D341Med (cell line): Measurements from ENCODE around the gene ROR2.
"Not testable (repeated sequence)": the region's sequence is repeated elsewhere in the genome, so short reads cannot be mapped to it uniquely, and the experiment has no call there.

Experiments used
- DNase-seq: peaks from one replicate; pipeline ENCODE4 v3.0.0; 2012; ENCODE audit warnings: low spot score

ROR2 gene

DNA sequence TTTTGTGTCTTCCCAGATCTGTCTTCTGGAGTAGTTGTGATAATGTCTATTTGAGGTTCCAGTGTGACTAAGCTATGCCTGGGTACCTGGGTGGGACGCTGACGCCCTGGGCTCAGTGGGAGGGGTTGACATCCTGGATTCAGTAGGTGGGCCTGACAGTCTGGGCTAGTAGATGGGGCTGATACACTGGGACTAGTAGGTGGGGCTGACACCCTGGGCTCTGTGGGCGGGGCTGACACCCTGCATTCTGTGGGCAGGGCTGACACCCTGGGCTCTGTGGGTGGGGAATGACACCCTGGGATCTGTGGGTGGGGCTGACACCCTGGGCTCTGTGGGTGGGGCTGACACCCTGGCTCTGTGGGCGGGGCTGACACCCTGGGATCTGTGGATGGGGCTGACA is 153.5 kb downstream of the ROR2 start:
- not testable (repeated sequence) for DNase-seq

DNA sequence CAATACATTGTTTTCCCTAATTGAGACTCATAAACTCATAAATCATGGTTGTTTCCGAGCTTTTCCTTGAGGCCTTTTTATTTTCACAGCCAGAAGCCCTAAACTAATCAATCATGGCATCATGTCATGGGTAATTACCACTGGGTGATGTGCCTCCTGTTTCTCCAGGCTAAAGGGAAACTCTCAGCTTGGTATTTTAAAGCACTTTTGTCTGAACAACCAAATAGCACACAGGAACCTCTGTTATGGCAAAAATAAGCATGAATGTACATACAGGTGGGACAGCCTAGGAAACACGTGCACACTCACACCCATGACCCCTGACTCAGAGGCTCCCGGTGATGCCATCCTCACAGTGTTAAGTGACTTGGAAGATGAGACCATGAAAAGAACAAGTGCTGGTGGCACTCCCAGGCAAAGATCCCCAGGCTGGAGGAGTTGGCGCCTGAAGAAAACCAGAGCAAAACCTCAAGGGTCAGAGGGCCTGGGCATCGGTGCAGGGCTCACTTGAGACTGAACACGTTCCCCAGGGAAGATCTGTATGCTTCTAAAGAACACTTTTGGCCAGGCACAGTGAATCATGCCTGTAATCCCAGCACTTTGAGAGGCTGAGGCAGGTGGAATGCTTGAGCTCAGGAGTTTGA is 154.3 kb downstream of the ROR2 start:
- DNase-seq = no peak

DNA sequence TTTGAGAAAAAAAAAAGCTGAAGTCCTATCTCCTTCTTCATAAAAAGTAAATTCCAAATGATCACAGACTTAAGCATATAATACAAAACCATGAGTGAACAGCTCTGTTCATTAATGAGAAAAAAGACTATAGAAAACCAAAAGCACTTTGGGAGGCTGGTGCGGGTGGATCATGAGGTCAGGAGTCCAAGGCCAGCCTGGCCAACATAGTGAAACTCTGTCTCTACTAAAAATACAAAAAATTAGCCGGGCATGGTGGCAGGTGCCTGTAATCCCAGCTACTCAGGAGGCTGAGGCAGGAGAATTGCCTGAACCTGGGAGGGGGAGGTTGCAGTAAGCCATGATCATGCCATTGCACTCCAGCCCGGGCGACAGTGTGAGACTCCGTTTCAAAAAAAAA is 156.7 kb downstream of the ROR2 start:
- DNase-seq = not testable (repeated sequence)

DNA sequence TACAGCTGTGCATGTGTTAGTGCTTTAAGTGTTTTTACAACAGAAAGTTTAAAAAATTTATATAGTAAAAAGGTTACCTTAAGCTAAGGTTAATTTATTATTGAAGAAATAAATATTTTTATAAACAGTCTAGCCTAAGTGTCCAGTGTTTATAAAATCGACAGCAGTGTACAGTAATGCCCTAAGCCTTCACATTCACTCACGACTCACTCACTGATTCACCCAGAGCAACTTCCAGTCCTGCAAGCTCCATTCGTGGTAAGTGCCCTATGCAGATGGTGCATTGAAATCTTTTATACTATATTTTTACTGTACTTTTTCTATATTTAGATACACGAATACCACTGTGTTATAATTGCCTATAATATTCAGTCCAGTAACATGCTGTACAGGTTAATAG is 159.1 kb downstream of the ROR2 start:
- DNase-seq = no peak

DNA sequence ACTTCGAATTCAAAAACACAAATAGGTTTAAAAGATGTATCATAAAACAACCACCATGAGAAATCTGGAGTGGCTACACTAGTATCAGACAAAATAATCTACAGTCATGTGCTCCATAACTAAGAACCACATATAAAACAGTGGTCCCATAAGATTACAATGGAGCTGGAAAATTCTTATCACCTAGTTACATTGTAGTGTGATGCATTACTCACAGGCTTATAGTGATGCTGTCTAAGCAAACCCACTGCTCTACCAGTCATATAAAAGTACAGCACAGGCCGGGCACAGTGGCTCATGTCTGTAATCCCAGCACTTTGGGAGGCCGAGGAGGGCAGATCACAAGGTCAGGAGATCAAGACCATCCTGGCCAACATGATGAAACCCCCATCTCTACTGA is 160.1 kb downstream of the ROR2 start:
- DNase-seq = no peak

DNA sequence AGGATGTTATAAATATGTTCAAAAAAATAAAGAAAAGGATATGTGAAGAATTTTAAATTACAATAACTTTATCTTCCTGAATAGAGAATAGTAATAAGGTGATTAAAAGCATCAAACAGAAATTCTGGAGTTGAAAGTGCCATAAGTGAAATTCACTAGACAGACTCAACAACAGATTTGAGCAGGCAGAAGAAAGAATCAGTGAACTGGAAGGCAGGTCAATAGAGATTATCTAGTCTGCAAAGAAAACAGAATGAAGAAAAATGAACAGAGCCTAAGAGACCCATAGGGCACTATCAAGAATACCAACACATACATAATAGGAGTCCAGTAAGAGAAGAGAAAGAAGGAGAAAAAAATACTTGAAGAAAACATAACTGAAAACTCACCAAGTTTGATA is 162.1 kb downstream of the ROR2 start:
- DNase-seq = no peak

DNA sequence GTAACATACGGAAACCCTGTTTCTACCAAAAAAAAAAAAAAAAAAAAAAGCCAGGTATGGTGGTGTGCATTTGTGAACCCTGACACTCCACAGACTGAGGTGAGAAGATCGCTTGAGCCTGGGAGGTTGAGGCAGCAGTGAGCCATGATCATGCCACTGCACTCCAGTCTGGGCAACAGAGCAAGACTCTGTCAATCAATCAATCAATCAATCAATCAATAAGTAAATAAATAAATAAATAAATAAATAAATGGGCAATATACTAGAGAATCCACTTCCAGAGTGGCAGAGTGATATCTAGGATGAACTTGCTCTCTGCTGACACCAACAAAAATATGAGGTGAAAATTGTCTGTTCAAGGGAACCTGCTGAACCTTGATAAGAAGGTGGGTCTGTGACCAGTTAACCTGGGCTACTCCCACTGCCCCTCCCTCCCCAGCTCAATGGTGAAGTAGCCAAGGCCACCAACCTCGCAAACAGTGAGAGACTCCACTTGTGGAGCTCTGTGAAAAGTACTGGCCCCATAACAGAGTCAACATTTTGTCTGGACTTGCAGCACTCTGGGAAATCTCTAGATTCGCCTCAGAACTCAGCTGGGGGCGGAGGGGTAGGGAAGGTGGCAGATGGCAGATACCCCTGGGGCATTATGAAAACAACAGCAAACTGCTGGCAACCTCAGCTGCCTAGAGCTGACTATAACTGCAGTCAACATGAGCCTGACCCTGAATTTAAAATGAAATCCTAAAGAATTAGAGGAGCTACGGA is 163.7 kb downstream of the ROR2 start:
- DNase-seq = no peak

DNA sequence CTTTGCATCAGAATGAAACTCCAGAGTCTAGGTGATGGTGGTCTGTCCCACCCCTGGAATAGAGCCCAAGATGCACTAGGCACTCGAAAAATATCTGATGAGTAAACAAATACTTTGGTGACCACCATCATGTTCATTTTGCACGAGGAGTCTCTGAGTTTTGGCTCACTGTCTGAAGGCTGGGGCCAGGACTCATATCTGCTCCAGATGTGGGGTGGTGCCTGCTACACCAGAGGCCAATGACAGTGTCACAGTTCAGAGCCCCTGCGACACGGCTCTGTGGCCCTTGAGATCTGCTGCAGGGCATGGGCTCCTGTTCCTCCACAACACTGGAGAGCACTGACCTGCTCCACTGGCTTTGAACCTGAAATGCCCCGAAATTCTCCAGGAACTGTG is 164.6 kb downstream of the ROR2 start:
- no peak for DNase-seq

DNA sequence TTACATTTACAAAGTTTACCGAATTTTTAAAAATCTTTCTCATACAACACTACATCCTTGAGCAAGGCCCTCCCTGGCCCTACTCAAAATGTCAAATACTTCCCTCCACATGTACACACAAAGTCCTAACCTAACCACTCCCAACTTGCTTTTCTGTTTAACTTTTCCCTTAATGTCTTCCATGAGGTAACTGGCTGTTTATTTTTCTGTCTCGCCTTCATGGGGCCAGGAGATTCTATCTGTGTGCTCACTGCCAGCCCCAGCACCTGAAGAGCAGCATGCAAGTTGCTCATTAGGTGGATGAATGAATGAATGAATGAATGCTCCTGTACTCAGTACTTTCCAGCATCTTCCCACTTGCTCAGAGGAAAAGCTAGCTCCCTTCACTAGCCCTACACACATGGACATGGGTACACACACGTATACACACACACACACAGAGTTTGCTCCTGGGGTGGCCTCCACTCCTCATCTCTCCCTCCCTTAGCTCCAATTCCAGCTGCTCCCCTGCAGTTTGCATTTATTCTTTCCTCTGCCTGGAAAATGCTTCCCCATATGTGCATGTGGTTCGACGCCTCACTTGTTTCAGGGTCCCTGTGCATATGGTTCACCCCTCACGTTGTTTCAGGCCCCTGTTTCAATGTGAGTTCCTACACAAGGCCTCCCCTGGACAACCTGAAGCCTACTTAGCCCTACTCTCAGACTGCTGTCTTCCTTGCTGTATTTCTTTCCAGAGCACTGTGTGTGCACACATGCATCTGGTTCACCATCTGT is 165.2 kb downstream of the ROR2 start:
- no peak for DNase-seq

DNA sequence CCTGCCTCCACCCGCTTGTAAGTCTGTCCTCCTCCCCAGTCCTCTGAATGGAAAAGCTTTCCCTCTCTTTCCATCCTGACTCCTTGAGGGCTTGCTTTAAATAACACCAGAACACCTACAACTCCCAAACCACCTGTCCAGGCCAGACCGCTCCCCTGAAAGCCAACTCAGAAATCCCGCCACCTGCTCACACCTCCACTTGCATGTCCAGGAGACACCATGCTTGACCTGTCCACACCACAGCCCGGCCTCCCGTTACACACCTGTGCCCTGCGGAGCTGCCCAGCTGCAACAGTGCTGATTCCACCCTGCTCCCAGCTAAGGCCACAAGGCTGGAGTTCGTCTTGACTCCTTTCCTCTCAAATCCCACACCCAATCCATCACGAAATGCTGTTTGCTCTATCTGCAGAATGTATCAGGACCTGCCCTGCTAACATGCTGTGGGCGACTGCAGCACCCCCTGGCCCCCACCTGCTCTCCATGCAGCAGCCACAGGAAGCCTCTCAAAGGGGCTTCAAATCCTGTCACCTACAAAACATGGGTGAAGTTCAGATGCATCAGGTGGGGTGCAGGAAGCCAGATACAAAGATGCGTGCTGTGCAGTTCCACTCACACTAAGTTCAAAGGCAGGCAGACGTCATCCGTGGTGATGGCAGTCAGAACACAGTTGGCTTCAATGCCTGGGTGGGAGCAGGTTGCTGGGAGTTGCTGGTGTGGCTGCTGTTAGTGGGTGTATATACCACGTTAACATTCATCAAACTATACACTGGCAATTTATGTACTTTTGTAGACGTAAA is 166.0 kb downstream of the ROR2 start:
- DNase-seq = no peak

DNA sequence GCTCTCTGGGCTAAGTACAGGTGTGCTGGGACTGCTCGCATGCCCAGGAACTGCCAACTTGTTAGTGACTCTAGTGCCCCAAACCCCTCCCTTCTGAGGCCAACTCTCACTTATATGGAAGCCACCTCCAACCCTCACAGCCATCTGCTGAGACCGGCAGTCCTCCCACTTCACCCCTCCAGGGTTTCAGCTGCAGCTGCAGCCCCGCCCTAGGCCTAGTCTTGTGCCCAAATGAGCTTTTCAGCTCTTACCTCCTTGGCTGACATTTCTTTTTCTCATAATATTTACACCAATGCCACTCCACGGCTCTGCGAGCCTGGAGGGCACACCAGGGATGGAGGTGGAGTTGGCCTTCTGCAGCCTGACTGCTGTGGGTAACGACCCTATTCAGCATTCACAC is 166.6 kb downstream of the ROR2 start:
- DNase-seq = no peak

DNA sequence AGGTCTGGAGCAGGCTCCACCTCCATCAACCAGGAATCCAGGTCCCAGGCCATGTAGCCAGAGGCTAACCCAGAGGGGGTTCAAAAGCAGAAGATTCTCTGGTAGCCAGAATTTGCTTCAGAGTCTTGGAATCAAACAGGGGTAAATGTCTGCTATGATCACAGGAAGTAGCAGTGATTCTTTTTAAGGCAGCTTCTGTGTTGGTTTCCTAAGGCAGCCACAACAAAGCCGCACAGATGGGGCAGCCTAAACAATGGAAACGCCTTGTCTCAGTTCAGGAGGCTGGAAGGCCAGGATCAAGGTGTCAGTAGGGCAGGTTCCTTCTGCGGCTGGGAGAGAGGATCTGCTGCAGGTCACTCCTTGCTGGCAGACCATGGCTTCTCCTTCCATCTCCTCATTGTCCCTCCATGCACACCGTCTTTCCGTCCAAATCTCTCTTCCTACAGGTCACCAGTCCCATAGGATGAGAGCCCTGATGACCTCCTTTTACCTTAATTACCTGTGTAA is 167.3 kb downstream of the ROR2 start:
- DNase-seq = no peak

DNA sequence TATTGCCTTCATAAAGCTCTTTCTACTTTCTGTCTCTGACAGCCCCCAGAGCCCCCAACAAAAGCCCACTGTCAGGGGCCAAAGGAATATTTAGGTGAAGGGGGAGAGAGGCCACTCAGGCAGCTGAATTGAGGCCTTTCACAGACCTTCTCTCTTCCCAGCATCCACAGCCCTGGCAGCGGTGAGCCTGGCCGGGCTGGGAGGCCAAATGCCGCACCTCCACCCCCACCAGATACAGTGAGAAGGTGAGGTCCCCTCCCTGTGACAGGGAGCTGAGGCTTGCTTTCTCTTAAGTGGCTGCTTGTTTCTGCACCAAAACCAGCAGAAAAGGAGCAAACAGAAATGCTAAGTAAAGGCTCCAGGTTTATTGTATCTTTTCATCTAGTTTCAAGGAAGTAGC is 168.1 kb downstream of the ROR2 start:
- DNase-seq = no peak

DNA sequence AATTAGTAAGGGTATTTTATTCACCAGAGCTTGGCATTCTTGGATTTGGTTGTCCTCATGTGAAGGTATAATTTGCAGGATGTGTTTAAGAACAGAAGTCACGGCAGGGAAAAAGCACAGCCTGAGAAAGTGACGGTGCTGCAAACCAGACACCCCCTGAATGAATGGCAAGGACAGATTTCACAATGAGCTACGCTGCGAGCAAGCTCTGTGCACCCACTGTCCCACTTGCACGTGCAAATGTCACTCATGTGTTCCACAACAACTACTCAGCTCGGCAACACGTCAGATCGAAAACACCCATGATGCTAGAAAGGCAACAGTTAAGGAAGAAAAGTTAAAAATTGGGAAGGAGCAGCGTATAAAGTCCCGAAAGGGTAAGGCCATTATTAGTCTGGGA is 168.9 kb downstream of the ROR2 start:
- no peak for DNase-seq

DNA sequence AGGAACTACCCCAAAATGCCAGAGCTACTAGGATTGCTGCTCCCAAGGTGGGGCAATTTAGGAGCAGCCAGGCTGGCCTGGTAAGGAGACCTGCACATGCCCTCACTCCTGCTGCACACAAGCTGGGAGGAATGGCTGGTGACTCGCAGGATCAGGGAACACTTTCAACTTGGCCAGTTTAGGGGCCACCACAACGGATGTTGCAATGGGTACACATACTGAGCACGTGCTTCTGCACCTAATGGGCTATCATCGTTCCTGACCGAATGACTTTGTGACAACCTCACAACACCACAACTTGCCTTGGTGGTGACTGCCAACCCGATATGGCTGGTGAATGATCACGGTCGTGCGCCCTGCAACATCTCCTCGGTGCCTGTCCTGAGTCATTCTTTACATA is 172.0 kb downstream of the ROR2 start:
- no peak for DNase-seq

DNA sequence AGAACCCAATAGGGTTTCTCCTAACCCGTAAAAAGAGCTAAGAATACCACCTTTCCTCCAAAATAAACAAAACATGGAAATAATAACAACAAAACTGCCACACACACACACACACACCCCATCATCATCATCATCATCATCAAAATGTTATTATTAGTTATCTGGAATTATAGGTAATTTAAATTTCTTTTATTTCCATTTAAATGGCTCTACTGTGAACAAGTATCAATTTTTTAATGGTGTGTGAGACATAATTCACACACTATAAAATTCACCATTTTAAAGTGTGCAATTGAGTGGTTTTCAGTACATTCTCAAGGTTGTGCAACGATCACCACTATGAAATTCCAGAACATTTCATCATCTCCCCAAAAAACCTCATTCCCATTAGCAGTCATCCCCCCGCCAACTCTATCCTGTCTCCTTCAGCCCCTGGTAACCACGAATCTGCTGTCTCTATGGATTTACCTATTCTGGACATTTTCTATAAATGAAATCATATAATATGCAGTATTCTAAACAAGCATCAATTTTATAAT is 172.7 kb downstream of the ROR2 start:
- no peak for DNase-seq

DNA sequence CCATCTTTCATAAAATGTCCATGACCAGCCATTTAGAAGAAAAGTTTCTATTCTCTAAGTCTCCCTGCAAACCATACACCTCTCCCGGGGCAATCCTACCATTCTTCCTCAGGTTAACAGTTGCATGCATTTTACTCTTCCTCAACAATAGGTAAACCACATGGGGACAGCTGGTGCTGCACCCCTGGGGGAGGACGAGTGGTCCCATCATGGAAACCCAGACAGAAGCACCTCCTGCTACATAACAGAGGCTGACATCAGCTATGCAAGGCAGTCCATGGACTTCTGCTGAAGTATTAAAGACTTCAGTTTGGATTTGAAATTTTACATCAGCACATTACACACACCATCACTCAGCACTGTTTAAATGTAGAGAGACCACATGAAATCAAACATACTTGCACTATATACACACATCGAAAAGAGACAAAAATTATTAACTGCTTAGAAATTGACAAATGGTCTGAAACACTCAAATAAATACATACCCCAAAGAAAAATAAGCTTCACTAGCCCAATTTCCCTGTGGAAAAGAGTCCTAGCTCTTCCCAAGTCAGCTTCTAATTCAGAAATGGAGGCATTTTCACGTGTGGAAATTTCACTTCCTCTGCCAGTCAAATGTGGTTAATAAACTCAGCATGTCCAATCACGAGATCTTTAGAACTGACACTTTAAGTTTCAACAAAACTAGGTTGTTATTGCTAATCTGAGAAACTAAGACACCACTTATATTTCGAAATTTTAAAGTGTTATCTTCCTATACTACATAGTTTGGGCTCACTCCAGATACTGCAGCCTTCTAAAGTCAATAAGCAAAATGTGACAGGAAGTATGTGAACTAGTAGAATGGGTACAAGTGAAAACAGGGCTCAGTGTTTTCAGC is 173.4 kb downstream of the ROR2 start:
- DNase-seq = no peak

DNA sequence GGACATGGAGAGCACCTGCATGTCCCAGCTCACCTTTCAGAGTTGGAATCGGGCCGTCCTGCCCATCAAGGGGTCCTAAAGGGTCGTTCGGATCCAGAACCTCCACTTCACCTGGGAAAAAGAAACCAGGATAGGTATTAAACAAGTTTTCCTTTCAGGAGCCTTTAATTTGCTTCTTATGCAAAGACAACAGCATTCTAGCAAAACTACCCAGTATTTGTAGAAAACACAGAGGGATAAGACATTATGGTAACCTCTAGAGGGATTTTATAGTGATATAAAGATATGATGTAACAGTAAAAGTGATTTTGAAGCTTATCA is 174.4 kb downstream of the ROR2 start:
- DNase-seq = no peak

DNA sequence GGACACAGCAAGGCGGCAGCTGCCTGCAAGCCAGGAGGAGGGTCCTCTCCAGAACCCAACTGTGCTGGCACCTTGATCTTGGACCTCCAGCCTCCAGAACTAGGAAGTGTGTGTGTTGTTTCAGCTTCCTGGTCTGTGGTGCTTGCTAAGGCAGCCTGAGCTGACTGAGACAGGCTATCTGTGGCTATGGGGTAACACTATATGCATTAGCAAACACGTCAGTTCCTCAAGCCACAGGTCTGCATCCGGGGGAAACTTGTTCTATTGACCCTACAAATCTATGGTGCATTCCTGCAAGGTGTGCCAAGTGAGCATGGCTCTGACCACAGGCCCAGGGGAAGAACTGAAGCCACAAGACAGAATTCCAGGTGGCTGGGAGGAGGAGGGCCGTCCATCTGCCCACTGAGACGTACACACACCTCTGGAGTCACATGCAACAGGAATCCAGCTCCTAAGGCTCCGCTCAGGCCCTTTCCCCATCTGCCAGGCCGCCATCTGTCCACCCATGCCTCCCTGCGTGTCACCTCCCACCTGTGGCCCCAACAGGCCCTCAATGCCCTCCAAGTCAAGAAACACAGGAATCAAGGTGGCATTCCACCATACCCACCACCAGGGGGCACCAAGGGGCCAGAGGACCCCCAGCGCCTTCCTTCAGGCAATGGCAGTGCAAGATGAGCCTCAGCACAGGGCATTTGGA is 174.9 kb downstream of the ROR2 start:
- DNase-seq = peak; percentile 76

DNA sequence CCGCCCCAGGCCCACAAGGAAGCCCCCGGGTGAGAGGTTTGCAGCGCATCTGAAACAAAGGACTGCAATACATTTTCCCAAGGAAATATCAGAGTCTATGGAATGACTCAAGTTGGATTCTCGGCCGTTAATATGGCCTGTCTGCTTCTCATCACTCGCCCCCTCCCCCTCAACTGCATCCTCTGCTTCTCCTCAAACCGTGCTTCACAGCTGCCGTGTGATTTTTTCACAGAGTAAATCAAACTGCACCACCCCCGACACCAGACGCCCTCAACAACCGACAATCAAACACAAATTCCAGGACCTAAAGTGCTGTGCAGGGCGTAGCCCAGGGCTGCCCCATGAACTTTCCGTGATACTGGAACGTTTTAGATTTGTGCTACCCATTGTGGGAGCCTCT is 176.9 kb downstream of the ROR2 start:
- DNase-seq = no peak
